GM12875 (cell line): ENCODE measurements around the gene MYT1.

Experiments
- H3K4me3 ChIP-seq: one replicate; pipeline ENCODE4 v1.5.1; 2011; ENCODE audit warnings: low read depth, low read length, control low read depth
- CTCF ChIP-seq: IDR thresholded peaks from 2 replicates; pipeline ENCODE4 v1.5.1; 2011; ENCODE audit warnings: low read depth, mild to moderate bottlenecking, control low read depth, inconsistent platforms, low read length, moderate library complexity, borderline replicate concordance; ENCODE audit not compliant: insufficient read depth

The MYT1 gene

GRCh38 chr20:64255361-64256281, 91.4 kb downstream of the MYT1 start, which contains the start of gene PCMTD2:
Gene PCMTD2, plus strand, starts transcription at chr20:64255748. Its CDS starts 4,218 bp downstream, at chr20:64259966.
- TF ChIP-seq CTCF, result peak; percentile 26; the same call in 1 of the 2 replicates

GRCh38 chr20:64256282-64256935, 92.2 kb downstream of the MYT1 start:
- TF ChIP-seq CTCF, result no peak
- peak overlapping the region; percentile 62 for H3K4me3 ChIP-seq

More at GRCh38 chr20:64255361-64256281, 91.4 kb downstream of the MYT1 start, which contains the start of gene PCMTD2:
- peak within 1 kb of the TSS; percentile 62 for H3K4me3 ChIP-seq

GRCh38 chr20:64257107-64257757, 93.0 kb downstream of the MYT1 start:
- H3K4me3 ChIP-seq, result no peak overlapping the region

GRCh38 chr20:64258071-64258823, 94.0 kb downstream of the MYT1 start:
- no peak for TF ChIP-seq CTCF
- H3K4me3 ChIP-seq, result no peak overlapping the region

More at GRCh38 chr20:64257107-64257757, 93.0 kb downstream of the MYT1 start:
- TF ChIP-seq CTCF, result no peak

- H3K4me3 ChIP-seq, result no peak overlapping the region
- TF ChIP-seq CTCF, result no peak
Measured at GRCh38 chr20:64260239-64260638, 96.0 kb downstream of the MYT1 start.

- no peak for TF ChIP-seq CTCF
- H3K4me3 ChIP-seq, result no peak overlapping the region
Measured at GRCh38 chr20:64261138-64261537, 96.9 kb downstream of the MYT1 start.
